Neuronal stem cell (in vitro differentiated cells): Measurements from ENCODE around the gene NPPA.

Experiments
- DNase-seq: peaks from one replicate; pipeline ENCODE4 v3.0.0-alpha.2; 2013; ENCODE audit warnings: low spot score
- H2AFZ ChIP-seq: one replicate; pipeline ENCODE4 v1.6.1; 2013; ENCODE audit warnings: mild to moderate bottlenecking, low read length, inconsistent platforms
- H2AK5ac ChIP-seq: 2 replicates; pipeline ENCODE4 v1.6.1; 2013; ENCODE audit warnings: low read depth, mild to moderate bottlenecking, inconsistent platforms, low read length, moderate library complexity, mixed read lengths
- H2BK120ac ChIP-seq: 2 replicates; pipeline ENCODE4 v1.6.1; 2013; ENCODE audit warnings: low read depth, mild to moderate bottlenecking, inconsistent platforms, low read length, moderate library complexity, mixed read lengths
- H2BK12ac ChIP-seq: one replicate; pipeline ENCODE4 v1.6.1; 2013; ENCODE audit warnings: low read length, inconsistent platforms
- H2BK15ac ChIP-seq: 2 replicates; pipeline ENCODE4 v1.6.1; 2013; ENCODE audit warnings: mild to moderate bottlenecking, low read length, inconsistent platforms, mixed read lengths
- H2BK5ac ChIP-seq: one replicate; pipeline ENCODE4 v1.6.1; 2013; ENCODE audit warnings: inconsistent platforms, mild to moderate bottlenecking, low read length, moderate library complexity
- H3K14ac ChIP-seq: one replicate; pipeline ENCODE4 v1.6.1; 2013; ENCODE audit warnings: low read length, inconsistent platforms
- H3K18ac ChIP-seq: 2 replicates; pipeline ENCODE4 v1.6.1; 2013; ENCODE audit warnings: low read length, inconsistent platforms
- H3K23ac ChIP-seq: 2 replicates; pipeline ENCODE4 v1.6.1; 2013; ENCODE audit warnings: low read depth, mild to moderate bottlenecking, mixed read lengths, low read length, inconsistent platforms; ENCODE audit not compliant: poor library complexity
- H3K27ac ChIP-seq: replicated peaks from 3 replicates; pipeline ENCODE4 v1.5.1; 2013; ENCODE audit warnings: low read length, inconsistent platforms
- H3K27me3 ChIP-seq, 3 experiments: 2 replicates each; pipeline ENCODE4 v1.6.1; 2013; ENCODE audit warnings: low read length in 3 of 3, mild to moderate bottlenecking in 2 of 3, inconsistent platforms in 1 of 3, low read depth in 1 of 3, mixed read lengths in 1 of 3, moderate library complexity in 1 of 3; ENCODE audit not compliant: control insufficient read depth in 3 of 3, insufficient read depth in 3 of 3
- H3K36me3 ChIP-seq, 2 donors: replicated peaks in 1 of 2; 2 replicates each; pipeline ENCODE4 v1.6.1; 2013; ENCODE audit warnings: low read length in 2 of 2; ENCODE audit not compliant: control insufficient read depth in 2 of 2, insufficient read depth in 2 of 2
- H3K4ac ChIP-seq: 2 replicates; pipeline ENCODE4 v1.6.1; 2013; ENCODE audit warnings: inconsistent platforms, mild to moderate bottlenecking, low read length, moderate library complexity
- H3K4me1 ChIP-seq, 2 donors: 1 replicate in 1 of 2; 2 replicates in 1 of 2; pipeline ENCODE4 v1.6.1; 2013; ENCODE audit warnings: low read length in 2 of 2, low read depth in 1 of 2; ENCODE audit not compliant: control insufficient read depth in 2 of 2, insufficient read depth in 1 of 2
- H3K4me2 ChIP-seq: one replicate; pipeline ENCODE4 v1.6.1; 2013; ENCODE audit warnings: mild to moderate bottlenecking, low read length, inconsistent platforms; ENCODE audit not compliant: insufficient read depth, poor library complexity, severe bottlenecking
- H3K4me3 ChIP-seq, 2 donors: 2 replicates each; pipeline ENCODE4 v1.5.1; 2013; ENCODE audit warnings: low read length in 2 of 2, mild to moderate bottlenecking in 2 of 2, inconsistent platforms in 1 of 2, moderate library complexity in 1 of 2
- H3K79me1 ChIP-seq: one replicate; pipeline ENCODE4 v1.6.1; 2013; ENCODE audit warnings: low read depth, mild to moderate bottlenecking, inconsistent platforms, low read length, moderate library complexity
- H3K9ac ChIP-seq: one replicate; pipeline ENCODE4 v1.6.1; 2013; ENCODE audit warnings: mild to moderate bottlenecking, low read depth, low read length, inconsistent platforms; ENCODE audit not compliant: poor library complexity
- H3K9me3 ChIP-seq, 2 donors: replicated peaks in 1 of 2; 2 replicates each; pipeline versions ENCODE3 to v1.6.1; 2013; ENCODE audit warnings: low read length in 2 of 2, mild to moderate bottlenecking in 2 of 2, inconsistent platforms in 1 of 2, low read depth in 1 of 2, mixed read lengths in 1 of 2, moderate library complexity in 1 of 2; ENCODE audit not compliant: control insufficient read depth in 2 of 2, insufficient read depth in 1 of 2
- H4K8ac ChIP-seq: one replicate; pipeline ENCODE4 v1.6.1; 2013; ENCODE audit warnings: low read depth, mild to moderate bottlenecking, inconsistent platforms, low read length, moderate library complexity
- H4K91ac ChIP-seq: one replicate; pipeline ENCODE4 v1.6.1; 2013; ENCODE audit warnings: low read length, low read depth, mild to moderate bottlenecking, inconsistent platforms; ENCODE audit not compliant: poor library complexity
- WGBS, 2 donors: extraction: QIAGEN DNeasy Blood & Tissue Kit; methylation state at CpG; one replicate each; pipeline ENCODE4 v1.1.7; 2013; ENCODE audit warnings: missing lambda C conversion rate in 2 of 2, mixed read lengths in 1 of 2; ENCODE audit not compliant: insufficient read length in 2 of 2, insufficient replicate concordance in 1 of 2; ENCODE audit errors: extremely low coverage in 2 of 2; 5-methylcytosine and 5-hydroxymethylcytosine counted together

NPPA gene

DNA sequence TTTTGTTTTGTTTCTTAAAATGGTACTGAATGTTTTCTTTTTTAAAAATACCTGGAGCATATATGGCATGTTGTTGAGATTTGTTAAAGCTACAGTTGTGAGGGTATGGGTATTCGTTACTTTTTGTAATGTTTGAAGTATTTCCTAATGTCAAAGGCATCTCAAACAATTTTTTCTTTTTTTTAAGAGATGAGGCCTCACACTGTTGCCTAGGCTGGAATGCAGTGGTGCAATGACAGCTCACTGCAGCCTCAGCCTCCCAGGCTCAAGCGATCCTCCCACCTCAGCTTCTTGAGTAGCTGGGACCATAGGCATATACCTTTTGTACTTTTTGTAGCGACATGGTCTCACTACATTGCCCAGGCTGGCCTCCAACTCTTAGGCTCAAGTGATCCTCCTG, 25.5 kb downstream of the NPPA start:
- H4K8ac ChIP-seq: no peak overlapping the region
- H3K9ac ChIP-seq: no peak overlapping the region
- H2BK120ac ChIP-seq: no peak overlapping the region
- H3K4me2 ChIP-seq: no peak overlapping the region
- no peaks in the 10 kb centered on the region for H3K4me1 ChIP-seq
- no peak overlapping the region for H3K27ac ChIP-seq
- H2AK5ac ChIP-seq: no peak overlapping the region
- DNase-seq: no peak
- H2AFZ ChIP-seq: no peak overlapping the region
- H2BK15ac ChIP-seq: no peak overlapping the region
- H3K36me3 ChIP-seq: peaks cover 53 to 91% of the 10 kb centered on the region in 2 donors
- no peak overlapping the region for H3K23ac ChIP-seq
- H2BK5ac ChIP-seq: no peak overlapping the region
- WGBS, 2 donors: no CpG with 5 or more reads among the region's 3 CpGs
- no peaks in the 10 kb centered on the region for H3K79me1 ChIP-seq
- no peak overlapping the region for H3K14ac ChIP-seq
- no peak overlapping the region for H3K18ac ChIP-seq
- H4K91ac ChIP-seq: no peak overlapping the region
- no peaks in the 10 kb centered on the region for H3K27me3 ChIP-seq
- no peak overlapping the region for H3K4me3 ChIP-seq
- no peaks in the 10 kb centered on the region for H3K9me3 ChIP-seq
- no peak overlapping the region for H3K4ac ChIP-seq
- no peak overlapping the region for H2BK12ac ChIP-seq

DNA sequence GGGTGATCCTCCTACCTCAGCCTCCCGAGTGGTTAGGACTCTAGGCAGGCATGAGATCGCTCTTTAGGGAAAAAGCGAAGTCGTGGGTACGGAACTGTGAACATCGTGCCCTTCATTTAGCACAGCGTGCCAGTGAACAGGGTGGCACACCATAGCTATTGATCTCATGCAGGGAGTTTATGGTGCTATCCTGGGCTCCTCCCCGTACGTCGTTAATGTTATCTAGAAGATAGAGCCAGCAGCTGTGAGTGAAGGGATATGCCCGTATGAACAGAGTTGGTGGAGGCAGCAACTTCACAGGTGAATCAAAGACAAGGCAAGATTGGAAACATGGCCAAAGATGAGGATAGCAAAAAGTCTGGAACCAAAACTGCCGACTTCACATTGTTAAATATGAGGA, 30.4 kb downstream of the NPPA start:
- Histone ChIP-seq H3K23ac (no peak overlapping the region), H3K4ac (no peak overlapping the region), H3K27me3 (no peaks in the 10 kb centered on the region), H2BK5ac (no peak overlapping the region), H3K4me2 (no peak overlapping the region), H3K9me3 (no peaks in the 10 kb centered on the region), H4K8ac (no peak overlapping the region), H3K14ac (no peak overlapping the region), H3K79me1 (peaks cover under 1% of the 10 kb centered on the region), H3K27ac (no peak overlapping the region), H3K36me3 (peaks cover 36 to 91% of the 10 kb centered on the region in 2 donors), H2AK5ac (no peak overlapping the region), H3K18ac (no peak overlapping the region), H2BK15ac (no peak overlapping the region), H4K91ac (no peak overlapping the region), H3K9ac (no peak overlapping the region), H3K4me1 (no peaks in the 10 kb centered on the region), H2BK12ac (no peak overlapping the region), H2AFZ (no peak overlapping the region), H2BK120ac (no peak overlapping the region), H3K4me3 (no peak overlapping the region)
- WGBS, 2 donors: no CpG with 5 or more reads among the region's 12 CpGs
- DNase-seq: no peak

DNA sequence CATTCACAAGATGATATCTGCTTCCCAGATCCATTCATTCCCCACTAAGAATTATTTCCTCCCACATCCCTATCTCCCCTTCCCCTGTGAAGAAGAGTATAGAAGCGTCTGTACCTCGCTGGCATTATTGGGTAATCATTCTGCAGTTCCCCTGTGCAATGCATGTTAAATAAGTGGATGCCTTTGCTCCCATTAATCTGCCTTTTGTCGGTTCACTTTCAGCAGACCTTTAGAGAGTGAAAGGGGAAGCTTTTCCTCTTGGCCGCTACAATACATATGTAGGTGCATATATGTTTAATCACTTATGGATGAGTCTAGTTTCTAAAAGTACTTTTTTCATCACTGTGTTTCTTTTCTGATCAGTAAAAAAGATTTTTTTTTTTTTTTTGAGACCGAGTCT, 34.6 kb downstream of the NPPA start:
- Histone ChIP-seq H3K9ac (no peak overlapping the region), H3K4me2 (no peak overlapping the region), H3K9me3 (no peaks in the 10 kb centered on the region), H3K4ac (no peak overlapping the region), H2BK5ac (no peak overlapping the region), H3K4me1 (peaks cover 0 to under 1% of the 10 kb centered on the region in 2 donors), H3K18ac (no peak overlapping the region), H3K27me3 (no peaks in the 10 kb centered on the region), H3K23ac (no peak overlapping the region), H3K27ac (no peak overlapping the region), H4K8ac (no peak overlapping the region), H2BK15ac (no peak overlapping the region), H4K91ac (no peak overlapping the region), H2AFZ (no peak overlapping the region), H2BK12ac (no peak overlapping the region), H3K36me3 (peaks cover 40 to 95% of the 10 kb centered on the region in 2 donors), H3K79me1 (peaks cover 6% of the 10 kb centered on the region), H3K4me3 (no peak overlapping the region), H3K14ac (no peak overlapping the region), H2BK120ac (no peak overlapping the region), H2AK5ac (no peak overlapping the region)
- no peak for DNase-seq
- no CpG with 5 or more reads among the region's 5 CpGs for WGBS, 2 donors

DNA sequence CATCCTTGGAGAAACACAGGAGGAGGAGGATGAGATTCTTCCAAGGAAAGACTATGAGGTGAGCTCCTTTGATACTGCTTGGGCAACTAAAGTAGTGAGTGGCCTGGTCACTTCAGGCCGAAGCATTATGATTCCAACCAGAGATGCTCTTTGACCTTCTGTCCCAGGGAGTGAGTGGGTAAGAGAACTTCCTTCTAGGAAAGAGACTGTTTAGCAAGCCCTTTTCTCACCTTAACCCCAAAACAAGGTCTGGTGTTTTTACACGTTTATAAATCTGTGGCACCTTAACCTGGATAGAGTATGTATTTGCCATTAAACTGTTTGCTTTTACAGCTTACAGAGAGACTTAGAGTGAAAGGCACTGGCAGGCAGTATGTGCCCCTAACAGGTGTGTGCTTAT, 40.5 kb downstream of the NPPA start:
- H3K27ac ChIP-seq: no peak overlapping the region
- H4K91ac ChIP-seq: no peak overlapping the region
- no peak for DNase-seq
- no peak overlapping the region for H3K18ac ChIP-seq
- no peaks in the 10 kb centered on the region for H3K9me3 ChIP-seq
- H2BK12ac ChIP-seq: no peak overlapping the region
- H3K27me3 ChIP-seq: no peaks in the 10 kb centered on the region
- H2BK120ac ChIP-seq: no peak overlapping the region
- H3K4me2 ChIP-seq: peak overlapping the region; percentile 88
- no peak overlapping the region for H3K9ac ChIP-seq
- no peak overlapping the region for H2AK5ac ChIP-seq
- no peak overlapping the region for H3K23ac ChIP-seq
- no peak overlapping the region for H4K8ac ChIP-seq
- peak overlapping the region in 1 of 2 donors; percentile 75 for H3K4me3 ChIP-seq
- H2AFZ ChIP-seq: no peak overlapping the region
- H3K4me1 ChIP-seq: peaks cover 21 to 37% of the 10 kb centered on the region in 2 donors
- H3K79me1 ChIP-seq: peaks cover 8% of the 10 kb centered on the region
- no peak overlapping the region for H2BK15ac ChIP-seq
- no peak overlapping the region for H3K4ac ChIP-seq
- WGBS, 2 donors: no CpG with 5 or more reads among the region's 2 CpGs
- peaks cover 15 to 51% of the 10 kb centered on the region in 2 donors for H3K36me3 ChIP-seq
- no peak overlapping the region for H3K14ac ChIP-seq
- no peak overlapping the region for H2BK5ac ChIP-seq
